ENCODE data around the gene PLAC1. TPM values are rescaled to one million over a fixed set of nuclear protein-coding genes. Genes with fewer than 3 reads are reported as not detected.

The PLAC1 gene
- total and polyA plus RNA-seq, 2 of the 4 experiments (the other 2 are of a cell fraction), result 0.36 to 0.74 TPM

DNA sequence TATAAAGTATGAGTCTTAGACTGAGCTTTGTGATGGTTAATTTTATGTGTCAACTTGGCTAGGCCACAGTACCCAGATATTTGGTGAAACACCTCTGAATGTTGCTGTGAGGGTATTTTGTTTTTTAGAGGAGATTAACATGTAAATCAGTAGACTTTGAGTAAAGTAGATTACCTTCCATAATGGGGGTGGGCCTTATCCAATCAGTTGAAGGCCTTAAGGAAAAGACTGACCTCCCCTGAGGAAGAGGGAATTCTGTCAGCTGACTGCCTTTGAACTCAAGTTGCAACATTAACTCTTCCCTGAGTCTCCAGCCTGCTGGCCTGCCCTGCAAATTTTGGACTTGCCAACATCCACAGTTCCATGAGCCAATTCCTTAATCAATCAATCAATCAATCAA is 66.0 kb downstream of the PLAC1 start:
- Histone ChIP-seq H4K91ac (ENCODE audit: insufficient read depth, low read depth, low read length) (no peak overlapping the region), H2AK9ac (replicated peaks; ENCODE audit: low read depth, low read length, poor library complexity) (no peak overlapping the region), H2AK5ac (ENCODE audit: low read depth, low read length) (no peak overlapping the region), H4K8ac (ENCODE audit: low read depth in 2 of 2, low read length in 2 of 2) (no peak overlapping the region), H2AFZ (replicated peaks; ENCODE audit: low read length, poor library complexity) (no peak overlapping the region), H3K4ac (ENCODE audit: low read depth, low read length) (no peak overlapping the region), H3K4me1 (ENCODE audit: control insufficient read depth, insufficient read depth, low read length) (no peaks in the 10 kb centered on the region), H3K27ac (ENCODE audit: insufficient read depth, low read length) (no peak overlapping the region), H3K18ac (ENCODE audit: low read depth, low read length) (no peak overlapping the region), H3K4me2 (ENCODE audit: low read depth, low read length) (no peak overlapping the region), H2BK15ac (ENCODE audit: low read depth, low read length) (no peak overlapping the region), H4K5ac (ENCODE audit: low read depth, low read length) (no peak overlapping the region), H3K23ac (ENCODE audit: low read depth, low read length) (no peak overlapping the region), H3K79me1 (ENCODE audit: low read depth in 1 of 2, low read length in 2 of 2) (no peaks in the 10 kb centered on the region), H4K20me1 (ENCODE audit: insufficient read depth, low read length) (no peaks in the 10 kb centered on the region), H3K9ac (ENCODE audit: low read depth, low read length) (no peak overlapping the region), H2BK120ac (ENCODE audit: low read depth, low read length) (no peak overlapping the region), H3K9me3 (ENCODE audit: control insufficient read depth, insufficient read depth, low read length) (no peaks in the 10 kb centered on the region), H3K27me3 (ENCODE audit: control insufficient read depth, insufficient read depth, low read length) (no peaks in the 10 kb centered on the region), H2BK20ac (ENCODE audit: low read depth, low read length) (no peak overlapping the region), H2BK5ac (ENCODE audit: low read depth, low read length, poor library complexity, severe bottlenecking) (no peak overlapping the region), H3K4me3 (ENCODE audit: insufficient read depth, low read depth, low read length) (no peak overlapping the region), H3K56ac (ENCODE audit: extremely low read depth, insufficient read depth, low read length) (no peak overlapping the region), H3K9me1 (ENCODE audit: insufficient read depth, low read length) (no peaks in the 10 kb centered on the region), H3K36me3 (ENCODE audit: control insufficient read depth, insufficient read depth, low read length) (no peaks in the 10 kb centered on the region), H3K14ac (replicated peaks; ENCODE audit: low read depth, low read length) (no peak overlapping the region)
- DNase-seq (no peak), ATAC-seq (ENCODE audit: low read depth) (no peak)
- no TSS peak for BruUV-seq (replicated peaks)
- in situ Hi-C loops (cut with MboI; ENCODE audit: low sequenced_read_pairs) (no loop called here), intact Hi-C loops (cut with micrococcal nuclease) (no loop called here), dilution Hi-C loops (cut with HindIII; ENCODE audit: low sequenced_read_pairs, unreplicated experiment) (no loop called here)
- TF ChIP-seq NFE2L2 (IDR thresholded peaks at IDR 0.05; ENCODE audit: low read depth, low read length), result no peak
- TF ChIP-seq, protein P1, sequence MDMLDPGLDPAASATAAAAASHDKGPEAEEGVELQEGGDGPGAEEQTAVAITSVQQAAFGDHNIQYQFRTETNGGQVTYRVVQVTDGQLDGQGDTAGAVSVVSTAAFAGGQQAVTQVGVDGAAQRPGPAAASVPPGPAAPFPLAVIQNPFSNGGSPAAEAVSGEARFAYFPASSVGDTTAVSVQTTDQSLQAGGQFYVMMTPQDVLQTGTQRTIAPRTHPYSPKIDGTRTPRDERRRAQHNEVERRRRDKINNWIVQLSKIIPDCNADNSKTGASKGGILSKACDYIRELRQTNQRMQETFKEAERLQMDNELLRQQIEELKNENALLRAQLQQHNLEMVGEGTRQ (IDR thresholded peaks at IDR 0.05; ENCODE audit: low read depth, low read length), result no peak
- TF ChIP-seq MAFK (IDR thresholded peaks at IDR 0.05; ENCODE audit: low read depth, low read length), result no peak
- no peak for TF ChIP-seq RCOR1 (IDR thresholded peaks at IDR 0.05; ENCODE audit: insufficient replicate concordance, low read length)
- no peak for TF ChIP-seq FOS (IDR thresholded peaks at IDR 0.05; ENCODE audit: low read depth, low read length)
- TF ChIP-seq, protein P2, sequence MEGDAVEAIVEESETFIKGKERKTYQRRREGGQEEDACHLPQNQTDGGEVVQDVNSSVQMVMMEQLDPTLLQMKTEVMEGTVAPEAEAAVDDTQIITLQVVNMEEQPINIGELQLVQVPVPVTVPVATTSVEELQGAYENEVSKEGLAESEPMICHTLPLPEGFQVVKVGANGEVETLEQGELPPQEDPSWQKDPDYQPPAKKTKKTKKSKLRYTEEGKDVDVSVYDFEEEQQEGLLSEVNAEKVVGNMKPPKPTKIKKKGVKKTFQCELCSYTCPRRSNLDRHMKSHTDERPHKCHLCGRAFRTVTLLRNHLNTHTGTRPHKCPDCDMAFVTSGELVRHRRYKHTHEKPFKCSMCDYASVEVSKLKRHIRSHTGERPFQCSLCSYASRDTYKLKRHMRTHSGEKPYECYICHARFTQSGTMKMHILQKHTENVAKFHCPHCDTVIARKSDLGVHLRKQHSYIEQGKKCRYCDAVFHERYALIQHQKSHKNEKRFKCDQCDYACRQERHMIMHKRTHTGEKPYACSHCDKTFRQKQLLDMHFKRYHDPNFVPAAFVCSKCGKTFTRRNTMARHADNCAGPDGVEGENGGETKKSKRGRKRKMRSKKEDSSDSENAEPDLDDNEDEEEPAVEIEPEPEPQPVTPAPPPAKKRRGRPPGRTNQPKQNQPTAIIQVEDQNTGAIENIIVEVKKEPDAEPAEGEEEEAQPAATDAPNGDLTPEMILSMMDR (conservative IDR thresholded peaks at IDR 0.05; ENCODE audit: low read depth, low read length), result no peak
- TF ChIP-seq POLR2A (IDR thresholded peaks at IDR 0.05; ENCODE audit: low read depth, low read length), result no peak
- TF ChIP-seq MXI1 (IDR thresholded peaks at IDR 0.05; ENCODE audit: borderline replicate concordance, low read depth, low read length), result no peak
- TF ChIP-seq MAZ (IDR thresholded peaks at IDR 0.05; ENCODE audit: borderline replicate concordance, low read depth, low read length), result no peak
- TF ChIP-seq BHLHE40 (IDR thresholded peaks at IDR 0.05; ENCODE audit: low read depth, low read length), result no peak
- ChIA-PET POLR2A (ENCODE audit: unreplicated experiment) (no interaction called here), CTCF (no interaction called here)

Data from IMR-90 (cell line).